Panc1 (cell line): Measurements from ENCODE around the gene PLEKHA7. TPM values are rescaled to one million over a fixed set of nuclear protein-coding genes. Genes with fewer than 3 reads are reported as not detected.

ENCODE experiments used
- ATAC-seq: fragments of 200-7000 bp; cut with Tn5 transposase; 2 replicates; pipeline ENCODE4 v1.9.1; 2020; ENCODE audit warnings: mild to moderate bottlenecking, moderate library complexity
- BruUV-seq: library from RNA; stranded (reverse); fragments of 400-500 nt; replicated peaks from 2 replicates; lab custom pipeline; 2021; lab: Mats Ljungman, UMichigan
- CTCF ChIA-PET: fragments of 300-600 bp; sonication (Branson Sonifier 250); formaldehyde crosslinking; loops from one replicate; lab custom pipeline; 2022; ENCODE audit warnings: antibody characterized with exemption; lab: Charles Lee
- POLR2A ChIA-PET: fragments of 300-600 bp; sonication (Branson Sonifier 250); formaldehyde crosslinking; loops from one replicate; lab custom pipeline; 2022; ENCODE audit warnings: antibody characterized with exemption; lab: Charles Lee
- DNase-seq: peaks from one replicate; pipeline ENCODE4 v3.0.0-alpha.2; 2010; ENCODE audit warnings: low read depth, low spot score
- H3K27ac ChIP-seq: 2 replicates; pipeline ENCODE4 v1.5.1; 2011; ENCODE audit warnings: mild to moderate bottlenecking, low read length, inconsistent platforms
- H3K27me3 ChIP-seq: fragments of 200-500 bp; sonication (Bioruptor generic); 2 replicates; pipeline ENCODE4 v1.6.0; 2014; ENCODE audit warnings: low read length, inconsistent platforms; ENCODE audit not compliant: control insufficient read depth, insufficient read depth
- H3K36me3 ChIP-seq: fragments of 200-500 bp; sonication (Bioruptor generic); 2 replicates; pipeline ENCODE4 v1.5.1; 2014; ENCODE audit warnings: inconsistent platforms, mild to moderate bottlenecking, low read length, moderate library complexity; ENCODE audit not compliant: control insufficient read depth, insufficient read depth
- H3K4me1 ChIP-seq: 2 replicates; pipeline ENCODE4 v1.5.1; 2011; ENCODE audit warnings: inconsistent platforms, mild to moderate bottlenecking, low read length, moderate library complexity; ENCODE audit not compliant: control insufficient read depth, insufficient read depth
- H3K4me3 ChIP-seq, 2 experiments: 2 replicates each; pipeline ENCODE4 v1.5.1; 2011 to 2012; ENCODE audit warnings: low read depth in 2 of 2, low read length in 2 of 2, mild to moderate bottlenecking in 2 of 2, inconsistent platforms in 1 of 2, moderate library complexity in 1 of 2
- H3K9me3 ChIP-seq: fragments of 200-500 bp; sonication (Bioruptor generic); 2 replicates; pipeline ENCODE4 v1.5.1; 2014; ENCODE audit warnings: low read depth, mild to moderate bottlenecking, inconsistent platforms, low read length, moderate library complexity; ENCODE audit not compliant: control insufficient read depth, insufficient read depth
- CTCF ChIP-seq: fragments of 450-650 bp; IDR thresholded peaks from 2 replicates; pipeline ENCODE4 v1.5.1; 2017; ENCODE audit warnings: mild to moderate bottlenecking
- POLR2AphosphoS5 ChIP-seq: IDR thresholded peaks from 2 replicates; pipeline ENCODE4 v1.6.1; 2012; ENCODE audit warnings: mild to moderate bottlenecking, low read depth, low read length, moderate library complexity
- REST ChIP-seq, 2 experiments: IDR thresholded peaks; 2 replicates each; pipeline ENCODE4 v1.6.1; 2011 to 2012; ENCODE audit warnings: low read depth in 2 of 2, control low read depth in 1 of 2, low read length in 1 of 2, mild to moderate bottlenecking in 1 of 2, moderate library complexity in 1 of 2; ENCODE audit not compliant: insufficient read depth in 1 of 2
- SIN3A ChIP-seq: IDR thresholded peaks from 2 replicates; pipeline ENCODE4 v1.6.1; 2012; ENCODE audit warnings: low read depth, mild to moderate bottlenecking, low read length, moderate library complexity, borderline replicate concordance; ENCODE audit not compliant: insufficient read depth
- TCF7L2 ChIP-seq: IDR thresholded peaks from 2 replicates; pipeline ENCODE4 v1.6.1; 2011; ENCODE audit warnings: mild to moderate bottlenecking, low read depth, low read length, inconsistent platforms
- in situ Hi-C: cut with HindIII; loops from 2 replicates; pipeline ENCODE4 v1.10.0; 2016; ENCODE audit warnings: low sequenced_read_pairs, low pct_unique_long_range_greater_than_20kb
- intact Hi-C: fragments of 100-400 bp; cut with micrococcal nuclease; formaldehyde crosslinking; loops from one replicate; pipeline ENCODE4 v1.10.0; 2022; ENCODE audit not compliant: unreplicated experiment
- total RNA-seq: library from RNA; stranded (reverse); gene quantifications from one replicate; pipeline ENCODE4 v1.2.1, GENCODE V29; 2021; ENCODE audit not compliant: unreplicated experiment

The PLEKHA7 gene
- total RNA-seq, 1 experiment from 2014 or later = 11.6 TPM

- Histone ChIP-seq H3K27ac (no peak overlapping the region), H3K27me3 (no peaks in the 10 kb centered on the region), H3K36me3 (no peaks in the 10 kb centered on the region), H3K9me3 (no peaks in the 10 kb centered on the region), H3K4me1 (no peaks in the 10 kb centered on the region), H3K4me3 (no peak overlapping the region)
- POLR2A ChIA-PET = interaction anchor here (0.5 kb wide), 1 partner anchor 17 kb away, joined by 4 read pairs; no protein-coding TSS in a partner anchor
- no TSS peak for BruUV-seq
- ATAC-seq (no peak), DNase-seq (no peak)
- CTCF ChIA-PET = no interaction called here
- intact Hi-C loops = no loop called here
- in situ Hi-C loops = no loop called here
- no peak for TF ChIP-seq POLR2AphosphoS5
- TF ChIP-seq REST (IDR thresholded peaks at IDR 0.05; ENCODE audit: insufficient read depth in 1 of 2, low read depth in 2 of 2, low read length in 1 of 2) = no peak
- TF ChIP-seq CTCF = no peak
- no peak for TF ChIP-seq TCF7L2
- TF ChIP-seq SIN3A = no peak
Observed at GRCh38 chr11:16879690-16880089, 134.5 kb downstream of the PLEKHA7 start.

GRCh38 chr11:16876837-16877236 lies 137.4 kb downstream of the PLEKHA7 start:
- Histone ChIP-seq H3K9me3 (no peaks in the 10 kb centered on the region), H3K36me3 (no peaks in the 10 kb centered on the region), H3K4me3 (no peak overlapping the region), H3K4me1 (no peaks in the 10 kb centered on the region), H3K27ac (no peak overlapping the region), H3K27me3 (no peaks in the 10 kb centered on the region)
- no TSS peak for BruUV-seq
- no peak for DNase-seq
- intact Hi-C loops (no loop called here), in situ Hi-C loops (no loop called here)
- TF ChIP-seq POLR2AphosphoS5 (no peak), TCF7L2 (no peak), CTCF (no peak), SIN3A (no peak), REST (IDR thresholded peaks at IDR 0.05; ENCODE audit: insufficient read depth in 1 of 2, low read depth in 2 of 2, low read length in 1 of 2) (no peak)
- CTCF ChIA-PET = no interaction called here
- ATAC-seq = no peak
- POLR2A ChIA-PET = no interaction called here
